ENCODE measurements around the gene RPS8. TPM values are rescaled to one million over a fixed set of nuclear protein-coding genes. Genes with fewer than 3 reads are reported as not detected.

Gene RPS8
- total and polyA plus RNA-seq, 4 donors: 258 to 891 (median 575) TPM

DNA sequence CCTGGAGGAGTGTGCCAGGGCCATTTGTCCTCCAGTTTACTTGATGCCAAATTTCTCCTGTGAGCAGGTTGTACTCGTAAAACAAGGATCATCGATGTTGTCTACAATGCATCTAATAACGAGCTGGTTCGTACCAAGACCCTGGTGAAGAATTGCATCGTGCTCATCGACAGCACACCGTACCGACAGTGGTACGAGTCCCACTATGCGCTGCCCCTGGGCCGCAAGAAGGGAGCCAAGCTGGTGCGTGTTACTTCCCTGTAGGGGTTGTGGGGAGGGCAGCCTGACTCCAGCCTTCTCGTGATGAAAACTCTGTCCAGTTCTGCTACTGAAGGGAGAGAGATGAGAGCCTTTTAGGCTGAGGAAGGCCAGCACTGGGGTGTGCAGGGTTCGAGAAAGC is 2.2 kb downstream of the RPS8 start:
- 88% methylated on average over 14 of the region's 14 CpGs for WGBS
- Histone ChIP-seq H3K27me3 (ENCODE audit: control insufficient read depth in 4 of 4, insufficient read depth in 4 of 4, low read length in 3 of 4) (no peaks in the 10 kb centered on the region), H3K27ac (ENCODE audit: low read depth in 1 of 2, low read length in 2 of 2) (no peak overlapping the region), H3K9me3 (ENCODE audit: control insufficient read depth in 4 of 4, low read length in 3 of 4) (no peaks in the 10 kb centered on the region), H3K4me1 (ENCODE audit: control insufficient read depth in 4 of 4, insufficient read depth in 4 of 4, low read length in 3 of 4) (peaks cover 0 to 17% (median 8%) of the 10 kb centered on the region in 4 donors), H3K4me3 (ENCODE audit: low read depth in 1 of 3, low read length in 3 of 3) (no peak overlapping the region), H3K36me3 (ENCODE audit: control insufficient read depth in 4 of 4, insufficient read depth in 3 of 4, low read depth in 1 of 4, low read length in 3 of 4) (peaks cover 5 to 29% (median 18%) of the 10 kb centered on the region in 4 donors), H3K9ac (ENCODE audit: low read depth in 1 of 2, low read length in 2 of 2) (no peak overlapping the region)
- TF ChIP-seq HNF4G (IDR thresholded peaks at IDR 0.05): no peak
- TF ChIP-seq NR2F2 (IDR thresholded peaks at IDR 0.05): no peak
- no peak for TF ChIP-seq SP1 (IDR thresholded peaks at IDR 0.05)
- TF ChIP-seq FOXA1 (IDR thresholded peaks at IDR 0.05): no peak
- TF ChIP-seq, protein P1, sequence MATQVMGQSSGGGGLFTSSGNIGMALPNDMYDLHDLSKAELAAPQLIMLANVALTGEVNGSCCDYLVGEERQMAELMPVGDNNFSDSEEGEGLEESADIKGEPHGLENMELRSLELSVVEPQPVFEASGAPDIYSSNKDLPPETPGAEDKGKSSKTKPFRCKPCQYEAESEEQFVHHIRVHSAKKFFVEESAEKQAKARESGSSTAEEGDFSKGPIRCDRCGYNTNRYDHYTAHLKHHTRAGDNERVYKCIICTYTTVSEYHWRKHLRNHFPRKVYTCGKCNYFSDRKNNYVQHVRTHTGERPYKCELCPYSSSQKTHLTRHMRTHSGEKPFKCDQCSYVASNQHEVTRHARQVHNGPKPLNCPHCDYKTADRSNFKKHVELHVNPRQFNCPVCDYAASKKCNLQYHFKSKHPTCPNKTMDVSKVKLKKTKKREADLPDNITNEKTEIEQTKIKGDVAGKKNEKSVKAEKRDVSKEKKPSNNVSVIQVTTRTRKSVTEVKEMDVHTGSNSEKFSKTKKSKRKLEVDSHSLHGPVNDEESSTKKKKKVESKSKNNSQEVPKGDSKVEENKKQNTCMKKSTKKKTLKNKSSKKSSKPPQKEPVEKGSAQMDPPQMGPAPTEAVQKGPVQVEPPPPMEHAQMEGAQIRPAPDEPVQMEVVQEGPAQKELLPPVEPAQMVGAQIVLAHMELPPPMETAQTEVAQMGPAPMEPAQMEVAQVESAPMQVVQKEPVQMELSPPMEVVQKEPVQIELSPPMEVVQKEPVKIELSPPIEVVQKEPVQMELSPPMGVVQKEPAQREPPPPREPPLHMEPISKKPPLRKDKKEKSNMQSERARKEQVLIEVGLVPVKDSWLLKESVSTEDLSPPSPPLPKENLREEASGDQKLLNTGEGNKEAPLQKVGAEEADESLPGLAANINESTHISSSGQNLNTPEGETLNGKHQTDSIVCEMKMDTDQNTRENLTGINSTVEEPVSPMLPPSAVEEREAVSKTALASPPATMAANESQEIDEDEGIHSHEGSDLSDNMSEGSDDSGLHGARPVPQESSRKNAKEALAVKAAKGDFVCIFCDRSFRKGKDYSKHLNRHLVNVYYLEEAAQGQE (IDR thresholded peaks at IDR 0.05): no peak
- no peak for TF ChIP-seq TAF1 (conservative IDR thresholded peaks at IDR 0.05)
- no peak for TF ChIP-seq HNF4A (conservative IDR thresholded peaks at IDR 0.05)
- no peak for TF ChIP-seq JUND (IDR thresholded peaks at IDR 0.05)
- TF ChIP-seq FOXA2 (IDR thresholded peaks at IDR 0.05): no peak
- no peak for TF ChIP-seq RXRA (IDR thresholded peaks at IDR 0.05)
- no peak for TF ChIP-seq ATF3 (IDR thresholded peaks at IDR 0.05)
- TF ChIP-seq EGR1 (IDR thresholded peaks at IDR 0.05; ENCODE audit: low read depth in 2 of 2): no peak
- TF ChIP-seq RAD21 (IDR thresholded peaks at IDR 0.05): no peak
- no peak for TF ChIP-seq CTCF (IDR thresholded peaks at IDR 0.05; ENCODE audit: low read depth, low read length, missing input control)
- TF ChIP-seq, protein P2, sequence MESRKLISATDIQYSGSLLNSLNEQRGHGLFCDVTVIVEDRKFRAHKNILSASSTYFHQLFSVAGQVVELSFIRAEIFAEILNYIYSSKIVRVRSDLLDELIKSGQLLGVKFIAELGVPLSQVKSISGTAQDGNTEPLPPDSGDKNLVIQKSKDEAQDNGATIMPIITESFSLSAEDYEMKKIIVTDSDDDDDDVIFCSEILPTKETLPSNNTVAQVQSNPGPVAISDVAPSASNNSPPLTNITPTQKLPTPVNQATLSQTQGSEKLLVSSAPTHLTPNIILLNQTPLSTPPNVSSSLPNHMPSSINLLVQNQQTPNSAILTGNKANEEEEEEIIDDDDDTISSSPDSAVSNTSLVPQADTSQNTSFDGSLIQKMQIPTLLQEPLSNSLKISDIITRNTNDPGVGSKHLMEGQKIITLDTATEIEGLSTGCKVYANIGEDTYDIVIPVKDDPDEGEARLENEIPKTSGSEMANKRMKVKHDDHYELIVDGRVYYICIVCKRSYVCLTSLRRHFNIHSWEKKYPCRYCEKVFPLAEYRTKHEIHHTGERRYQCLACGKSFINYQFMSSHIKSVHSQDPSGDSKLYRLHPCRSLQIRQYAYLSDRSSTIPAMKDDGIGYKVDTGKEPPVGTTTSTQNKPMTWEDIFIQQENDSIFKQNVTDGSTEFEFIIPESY (IDR thresholded peaks at IDR 0.05): no peak
- DNase-seq (ENCODE audit: low spot score): no peak

DNA sequence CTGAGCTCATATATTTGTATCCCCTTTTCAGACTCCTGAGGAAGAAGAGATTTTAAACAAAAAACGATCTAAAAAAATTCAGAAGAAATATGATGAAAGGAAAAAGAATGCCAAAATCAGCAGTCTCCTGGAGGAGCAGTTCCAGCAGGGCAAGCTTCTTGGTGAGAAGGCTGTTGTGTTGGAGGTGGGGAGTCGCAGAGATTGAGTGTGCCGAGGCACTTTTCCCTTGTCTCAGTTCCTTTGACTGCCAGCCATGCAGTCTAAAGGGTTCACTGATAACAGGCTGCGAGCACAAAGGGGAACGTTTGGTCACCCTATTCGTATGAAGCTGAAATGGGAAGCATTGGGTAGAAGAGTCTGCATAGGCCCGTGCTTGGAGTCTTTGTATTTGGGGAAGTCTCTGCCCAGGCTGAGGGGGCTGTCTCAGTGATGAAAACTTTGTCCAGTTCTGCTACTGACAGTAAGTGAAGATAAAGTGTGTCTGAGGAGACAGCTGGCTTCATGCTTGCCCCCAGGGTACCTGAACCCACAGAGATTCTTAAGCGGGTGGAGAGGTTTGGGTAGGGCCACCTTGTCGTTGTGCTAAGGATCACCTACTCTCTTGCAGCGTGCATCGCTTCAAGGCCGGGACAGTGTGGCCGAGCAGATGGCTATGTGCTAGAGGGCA is 2.8 kb downstream of the RPS8 start:
- H3K4me3 ChIP-seq (ENCODE audit: low read depth in 1 of 3, low read length in 3 of 3): no peak overlapping the region
- 81% methylated on average over 13 of the region's 13 CpGs for whole genome bisulfite sequencing
- H3K9ac ChIP-seq (ENCODE audit: low read depth in 1 of 2, low read length in 2 of 2): no peak overlapping the region
- H3K27ac ChIP-seq (ENCODE audit: low read depth in 1 of 2, low read length in 2 of 2): no peak overlapping the region
- H3K36me3 ChIP-seq (ENCODE audit: control insufficient read depth in 4 of 4, insufficient read depth in 3 of 4, low read depth in 1 of 4, low read length in 3 of 4): peaks cover 5 to 29% (median 18%) of the 10 kb centered on the region in 4 donors
- peaks cover 0 to 17% (median 8%) of the 10 kb centered on the region in 4 donors for H3K4me1 ChIP-seq (ENCODE audit: control insufficient read depth in 4 of 4, insufficient read depth in 4 of 4, low read length in 3 of 4)
- no peak for DNase-seq (ENCODE audit: low spot score)
- no peaks in the 10 kb centered on the region for H3K27me3 ChIP-seq (ENCODE audit: control insufficient read depth in 4 of 4, insufficient read depth in 4 of 4, low read length in 3 of 4)
- H3K9me3 ChIP-seq (ENCODE audit: control insufficient read depth in 4 of 4, low read length in 3 of 4): no peaks in the 10 kb centered on the region
- TF ChIP-seq TAF1 (conservative IDR thresholded peaks at IDR 0.05): no peak
- no peak for TF ChIP-seq YY1 (IDR thresholded peaks at IDR 0.05)
- TF ChIP-seq JUND (IDR thresholded peaks at IDR 0.05): no peak
- TF ChIP-seq CTCF (IDR thresholded peaks at IDR 0.05; ENCODE audit: low read depth, low read length, missing input control): no peak
- TF ChIP-seq EGR1 (IDR thresholded peaks at IDR 0.05; ENCODE audit: low read depth in 2 of 2): no peak
- TF ChIP-seq RXRA (IDR thresholded peaks at IDR 0.05): no peak
- TF ChIP-seq FOXA1 (IDR thresholded peaks at IDR 0.05): no peak
- no peak for TF ChIP-seq ATF3 (IDR thresholded peaks at IDR 0.05)
- TF ChIP-seq RAD21 (IDR thresholded peaks at IDR 0.05): no peak
- no peak for TF ChIP-seq MAX (IDR thresholded peaks at IDR 0.05)
- no peak for TF ChIP-seq FOXA2 (IDR thresholded peaks at IDR 0.05)
- no peak for TF ChIP-seq SP1 (IDR thresholded peaks at IDR 0.05)
- TF ChIP-seq HNF4G (IDR thresholded peaks at IDR 0.05): no peak
